Neutrophil (primary cell): Measurements from ENCODE around the gene SLC7A14.

ENCODE experiments used
- H3K27ac ChIP-seq: fragments of 200-600 bp; sonication (generic); 2 replicates; pipeline ENCODE4 v1.5.1; 2016; ENCODE audit warnings: mild to moderate bottlenecking, moderate library complexity
- H3K27me3 ChIP-seq: fragments of 200-600 bp; sonication (generic); 2 replicates; pipeline ENCODE4 v1.6.0; 2016; ENCODE audit warnings: mild to moderate bottlenecking
- H3K36me3 ChIP-seq: fragments of 200-600 bp; sonication (generic); 2 replicates; pipeline ENCODE4 v1.5.1; 2017
- H3K4me1 ChIP-seq, 2 experiments: fragments of 200-600 bp in 1 of 2; sonication (generic) in 1 of 2; 1 replicate in 1 of 2; 2 replicates in 1 of 2; pipeline versions ENCODE4 v1.5.1 to v1.6.1; 2013 to 2016; ENCODE audit warnings: low read depth in 1 of 2, low read length in 1 of 2, mild to moderate bottlenecking in 1 of 2, moderate library complexity in 1 of 2; ENCODE audit not compliant: control insufficient read depth in 1 of 2, insufficient read depth in 1 of 2
- H3K4me3 ChIP-seq, 2 experiments: fragments of 200-600 bp in 1 of 2; sonication (generic) in 1 of 2; 1 replicate in 1 of 2; 2 replicates in 1 of 2; pipeline ENCODE4 v1.5.1; 2013 to 2016; ENCODE audit warnings: low read depth in 1 of 2, low read length in 1 of 2, mild to moderate bottlenecking in 1 of 2, moderate library complexity in 1 of 2
- H3K9me3 ChIP-seq: fragments of 200-600 bp; sonication (generic); 2 replicates; pipeline ENCODE4 v1.5.1; 2016
- TF ChIP-seq, protein P1 (sequence below): fragments of 200-600 bp; sonication (generic); IDR thresholded peaks from 2 replicates; pipeline ENCODE4 v1.5.1; 2016; ENCODE audit warnings: antibody characterized with exemption

SLC7A14 gene

DNA sequence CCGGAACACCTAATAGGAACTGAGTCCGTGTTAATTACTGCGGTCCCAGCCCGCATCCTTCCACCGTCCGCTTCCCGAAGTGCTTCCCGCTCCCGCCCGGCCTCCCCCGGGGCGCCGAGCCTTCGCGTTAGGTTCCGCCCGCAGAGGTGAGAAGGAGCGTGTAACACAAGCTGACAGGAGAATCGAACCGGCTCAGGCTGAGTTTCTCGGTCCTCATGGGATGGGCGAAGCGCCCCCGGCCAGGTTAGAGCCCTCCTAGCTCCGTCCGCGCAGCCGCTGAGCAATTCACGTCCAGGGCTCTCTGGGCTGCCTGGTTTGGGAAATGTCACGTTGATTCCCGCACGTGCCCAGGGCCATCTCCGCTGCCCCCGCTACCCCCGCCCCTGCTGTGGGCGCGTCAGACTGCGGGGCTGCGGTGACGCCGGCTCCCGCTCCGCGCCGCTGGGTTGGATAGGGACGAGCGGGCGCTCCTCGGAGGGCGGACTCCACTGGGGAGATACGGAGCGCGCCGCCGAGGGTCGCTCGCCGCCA, 166.3 kb downstream of the SLC7A14 start:
- no peak overlapping the region for H3K27ac ChIP-seq
- H3K4me3 ChIP-seq, result no peak overlapping the region

DNA sequence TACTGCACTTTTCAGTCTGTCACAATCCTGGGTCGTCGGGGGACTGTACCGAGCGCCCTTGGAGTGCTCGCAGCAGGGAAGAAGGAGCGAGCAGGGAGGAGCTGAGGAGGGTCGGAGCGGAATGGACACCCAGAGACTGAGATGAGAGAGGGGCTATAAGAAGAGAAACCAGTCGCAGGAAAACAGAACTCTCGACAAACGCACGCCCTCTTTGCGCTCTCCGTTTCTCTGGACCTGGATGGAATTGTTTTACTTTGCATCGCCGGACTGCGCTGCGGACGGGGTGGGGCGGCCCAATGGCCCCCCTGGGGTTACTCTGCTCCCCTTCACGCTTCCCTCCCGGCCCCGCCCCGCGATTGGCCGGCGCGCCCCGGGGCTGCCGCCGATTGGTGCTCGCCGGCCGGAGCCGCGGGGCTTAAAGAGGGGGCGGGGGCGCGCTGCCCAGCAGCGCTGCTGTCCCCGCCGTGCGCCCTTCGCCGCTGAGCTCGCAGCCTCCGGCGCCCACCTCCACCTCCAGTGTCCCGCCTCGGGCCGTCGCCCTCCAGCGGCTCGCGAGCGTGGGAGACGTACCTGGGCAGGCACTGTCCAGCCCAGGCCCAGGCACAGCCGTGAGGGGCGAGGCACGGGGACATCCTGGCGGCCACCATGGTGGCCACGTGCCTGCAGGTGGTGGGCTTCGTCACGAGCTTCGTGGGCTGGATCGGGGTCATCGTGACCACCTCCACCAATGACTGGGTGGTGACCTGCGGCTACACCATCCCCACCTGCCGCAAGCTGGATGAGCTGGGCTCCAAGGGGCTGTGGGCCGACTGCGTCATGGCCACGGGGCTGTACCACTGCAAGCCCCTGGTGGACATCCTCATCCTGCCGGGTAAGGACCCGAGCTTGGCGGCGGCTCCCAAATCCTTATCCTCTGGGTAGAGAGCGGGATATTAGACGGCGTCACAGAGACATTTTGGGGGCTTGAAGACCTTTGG, 167.2 kb downstream of the SLC7A14 start, which contains the start of gene CLDN11:
Gene CLDN11 (plus strand): TSS at position 447 of the 977 bp plus-strand sequence. CDS start 199 bp downstream, at position 646.
- no peaks in the 10 kb centered on the region for H3K9me3 ChIP-seq
- H3K36me3 ChIP-seq, result no peaks in the 10 kb centered on the region
- H3K27me3 ChIP-seq, result peaks cover 82% of the 10 kb centered on the region
- H3K27ac ChIP-seq, result no peak within 1 kb of the TSS
- TF ChIP-seq, protein P1, sequence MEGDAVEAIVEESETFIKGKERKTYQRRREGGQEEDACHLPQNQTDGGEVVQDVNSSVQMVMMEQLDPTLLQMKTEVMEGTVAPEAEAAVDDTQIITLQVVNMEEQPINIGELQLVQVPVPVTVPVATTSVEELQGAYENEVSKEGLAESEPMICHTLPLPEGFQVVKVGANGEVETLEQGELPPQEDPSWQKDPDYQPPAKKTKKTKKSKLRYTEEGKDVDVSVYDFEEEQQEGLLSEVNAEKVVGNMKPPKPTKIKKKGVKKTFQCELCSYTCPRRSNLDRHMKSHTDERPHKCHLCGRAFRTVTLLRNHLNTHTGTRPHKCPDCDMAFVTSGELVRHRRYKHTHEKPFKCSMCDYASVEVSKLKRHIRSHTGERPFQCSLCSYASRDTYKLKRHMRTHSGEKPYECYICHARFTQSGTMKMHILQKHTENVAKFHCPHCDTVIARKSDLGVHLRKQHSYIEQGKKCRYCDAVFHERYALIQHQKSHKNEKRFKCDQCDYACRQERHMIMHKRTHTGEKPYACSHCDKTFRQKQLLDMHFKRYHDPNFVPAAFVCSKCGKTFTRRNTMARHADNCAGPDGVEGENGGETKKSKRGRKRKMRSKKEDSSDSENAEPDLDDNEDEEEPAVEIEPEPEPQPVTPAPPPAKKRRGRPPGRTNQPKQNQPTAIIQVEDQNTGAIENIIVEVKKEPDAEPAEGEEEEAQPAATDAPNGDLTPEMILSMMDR, result no peak
- peak within 1 kb of the TSS in 1 of 2 experiments; percentile 5 for H3K4me3 ChIP-seq
- peaks cover 15 to 20% of the 10 kb centered on the region in 2 experiments for H3K4me1 ChIP-seq

More for the DNA sequence above, 166.3 kb downstream of the SLC7A14 start:
- TF ChIP-seq, protein P1, result no peak
- Histone ChIP-seq H3K9me3 (no peaks in the 10 kb centered on the region), H3K4me1 (peaks cover 15 to 20% of the 10 kb centered on the region in 2 experiments), H3K27me3 (peaks cover 82% of the 10 kb centered on the region), H3K36me3 (no peaks in the 10 kb centered on the region)

DNA sequence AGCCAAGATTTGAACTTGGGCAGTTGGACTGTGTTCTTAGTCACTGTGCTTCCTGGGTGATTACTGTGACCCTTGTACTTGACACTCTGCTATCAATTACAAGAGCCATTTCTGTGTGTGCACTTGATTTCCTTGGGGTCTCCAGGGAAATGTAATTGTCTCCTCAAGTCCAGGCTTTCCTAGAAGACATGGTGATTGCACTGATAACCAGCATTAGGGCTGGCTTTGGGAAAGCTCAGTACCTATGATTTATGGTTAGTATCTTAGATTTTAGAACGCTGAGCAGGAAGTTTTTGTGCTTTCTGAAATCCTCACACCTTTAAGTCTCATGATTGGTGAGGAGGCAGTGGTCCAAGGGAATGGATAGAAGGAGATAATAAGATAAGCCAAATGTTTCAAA, 168.8 kb downstream of the SLC7A14 start:
- Histone ChIP-seq H3K9me3 (no peaks in the 10 kb centered on the region), H3K27ac (no peak overlapping the region), H3K36me3 (no peaks in the 10 kb centered on the region), H3K4me1 (peaks cover 15 to 20% of the 10 kb centered on the region in 2 experiments), H3K4me3 (no peak overlapping the region), H3K27me3 (peaks cover 82% of the 10 kb centered on the region)
- TF ChIP-seq, protein P1, result no peak

DNA sequence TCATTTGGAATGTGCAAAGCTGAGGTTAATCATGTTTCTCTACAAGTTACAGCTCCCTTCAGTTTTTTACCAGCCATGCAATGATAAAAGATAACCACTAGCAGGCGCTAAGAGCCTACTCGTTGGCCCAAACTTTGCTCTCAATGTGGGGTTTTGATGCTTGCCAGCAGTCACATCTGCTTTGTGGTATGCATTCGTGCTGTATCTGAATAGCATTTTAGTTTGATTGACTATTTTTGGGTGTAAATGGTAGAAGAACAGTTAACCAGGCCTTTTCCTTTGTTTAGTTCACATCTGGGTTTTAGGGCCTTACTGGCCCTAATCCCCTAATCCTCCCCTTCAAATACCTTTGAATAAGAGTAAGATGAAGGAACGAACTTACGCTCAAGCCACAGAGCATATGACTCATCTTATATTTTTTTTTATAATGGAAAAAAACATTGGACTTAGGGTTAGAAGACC, 171.6 kb downstream of the SLC7A14 start:
- Histone ChIP-seq H3K36me3 (no peaks in the 10 kb centered on the region), H3K4me3 (no peak overlapping the region), H3K9me3 (no peaks in the 10 kb centered on the region), H3K4me1 (peaks cover 10 to 12% of the 10 kb centered on the region in 2 experiments), H3K27me3 (peaks cover 69% of the 10 kb centered on the region), H3K27ac (no peak overlapping the region)
- TF ChIP-seq, protein P1, result peak; percentile 71

DNA sequence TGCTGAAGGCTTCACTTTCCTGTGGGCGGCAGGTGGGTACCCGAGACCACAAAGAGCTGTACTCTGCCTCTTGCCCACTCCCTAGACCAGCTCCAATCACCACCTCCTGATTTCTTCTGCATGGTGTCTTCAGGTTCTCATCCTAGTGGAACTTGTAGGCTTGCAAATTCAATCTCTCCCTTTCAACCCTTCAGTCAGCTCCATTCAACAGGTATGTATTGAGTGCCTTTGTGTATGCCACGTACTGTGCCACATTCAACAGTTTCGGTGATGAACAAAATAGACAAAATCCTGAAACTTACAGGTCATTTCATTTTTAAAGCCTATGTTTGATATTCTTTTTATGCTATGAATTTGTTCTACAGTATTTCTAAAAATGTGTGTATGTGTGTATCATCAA, 172.6 kb downstream of the SLC7A14 start:
- Histone ChIP-seq H3K27me3 (peaks cover 59% of the 10 kb centered on the region), H3K9me3 (no peaks in the 10 kb centered on the region), H3K36me3 (no peaks in the 10 kb centered on the region), H3K4me1 (peaks cover under 1 to 2% of the 10 kb centered on the region in 2 experiments), H3K27ac (no peak overlapping the region), H3K4me3 (no peak overlapping the region)
- TF ChIP-seq, protein P1, result no peak
